Spleen (tissue), 11 donors: ENCODE data around the gene PPM1H. TPM values are rescaled to one million over a fixed set of nuclear protein-coding genes. Genes with fewer than 3 reads are reported as not detected.

Experiments used
- DNase-seq: peaks from one replicate; pipeline ENCODE4 v3.0.0-alpha.2; 2020
- H3K27ac ChIP-seq, 8 donors: fragments of 200-600 bp; sonication (generic) in 7 of 8; 1 replicate in 4 of 8; 2 replicates in 4 of 8; pipeline versions ENCODE4 v1.5.0 to v1.8.0; 2016 to 2021; ENCODE audit warnings: inconsistent platforms in 4 of 8, mild to moderate bottlenecking in 4 of 8, moderate library complexity in 1 of 8
- H3K27me3 ChIP-seq, 7 donors: fragments of 200-600 bp; sonication (generic) in 6 of 7; replicated peaks in 1 of 7; 1 replicate in 4 of 7; 2 replicates in 3 of 7; pipeline versions ENCODE4 v1.5.0 to v1.8.0; 2016 to 2021; ENCODE audit warnings: inconsistent platforms in 3 of 7, mild to moderate bottlenecking in 1 of 7
- H3K36me3 ChIP-seq, 6 donors: fragments of 200-600 bp; sonication (generic) in 5 of 6; 1 replicate in 4 of 6; 2 replicates in 2 of 6; pipeline versions ENCODE4 v1.5.0 to v1.8.0; 2016 to 2021; ENCODE audit warnings: inconsistent platforms in 2 of 6
- H3K4me1 ChIP-seq, 6 donors: fragments of 200-600 bp; sonication (generic) in 5 of 6; 1 replicate in 3 of 6; 2 replicates in 3 of 6; pipeline versions ENCODE4 v1.5.0 to v1.8.0; 2016 to 2021; ENCODE audit warnings: inconsistent platforms in 3 of 6
- H3K4me3 ChIP-seq, 8 donors: fragments of 200-600 bp; sonication (generic) in 7 of 8; 1 replicate in 4 of 8; 2 replicates in 4 of 8; pipeline versions ENCODE4 v1.5.0 to v1.8.0; 2016 to 2021; ENCODE audit warnings: inconsistent platforms in 4 of 8, mild to moderate bottlenecking in 4 of 8, moderate library complexity in 2 of 8
- H3K9me3 ChIP-seq, 8 donors: fragments of 200-600 bp; sonication (generic) in 7 of 8; 1 replicate in 4 of 8; 2 replicates in 4 of 8; pipeline versions ENCODE4 v1.5.0 to v1.8.0; 2016 to 2021; ENCODE audit warnings: inconsistent platforms in 4 of 8
- CTCF ChIP-seq, 11 experiments: fragments of 200-600 bp in 7 of 11; fragments of 450-650 bp in 4 of 11; sonication (generic) in 4 of 11; IDR thresholded peaks in 8 of 11; conservative IDR thresholded peaks in 3 of 11; 1 replicate in 7 of 11; 2 replicates in 4 of 11; pipeline versions ENCODE4 v1.4.0 to v1.8.0; 2016 to 2021; ENCODE audit warnings: antibody characterized with exemption in 11 of 11, inconsistent platforms in 4 of 11, mild to moderate bottlenecking in 1 of 11
- POLR2A ChIP-seq, 3 donors: fragments of 450-650 bp; IDR thresholded peaks; one replicate each; pipeline ENCODE4 v1.5.1; 2017; ENCODE audit warnings: antibody characterized with exemption in 3 of 3, mild to moderate bottlenecking in 1 of 3
- POLR2AphosphoS5 ChIP-seq, 3 donors: sonication (generic); formaldehyde crosslinking; IDR thresholded peaks; one replicate each; pipeline ENCODE4 v1.5.1; 2017; ENCODE audit warnings: antibody characterized with exemption in 3 of 3
- WGBS, 5 donors: extraction: QIAGEN DNeasy Blood & Tissue Kit in 3 of 5; methylation state at CpG; one replicate each; pipeline versions ENCODE4 v1.1.5 to v1.1.7; 2013 to 2018; 5-methylcytosine and 5-hydroxymethylcytosine counted together
- intact Hi-C: fragments of 100-400 bp; cut with DNase I; formaldehyde crosslinking; loops from one replicate; pipeline ENCODE4 v1.15.0; 2023; ENCODE audit warnings: low total_unique reads
- polyA plus RNA-seq, 3 donors: library from polyadenylated mRNA; stranded (reverse); fragments of 200-250 nt; gene quantifications; one replicate each; pipeline ENCODE4 v1.2.1, GENCODE V29; 2013
- total RNA-seq, 7 donors: library from RNA; depleted of rRNA in 3 of 7; stranded (reverse); fragments of >200 nt in 3 of 7; fragmentation: NEBNext Ultra II Directional in 4 of 7; extraction: Animal tissue kit (Norgen Biotek cat#: 25700) in 4 of 7; gene quantifications; one replicate each; pipeline versions ENCODE4 v1.1.0 to v1.2.1, GENCODE V29; 2016 to 2021
- donor health status: healthy with polysubstance abuse.
- donor health status: DM: no; HTN: no; CAD: no; lungs with moderate emphysema.
- donor health status: DM: no; HTN: no; CAD: no.
- donor health status: Bipolar disorder and iron deficiency.
- donor health status: healthy.
- donor health status: DM: no; HTN: no; CAD: no.
- donor health status: DM: yes; HTN: yes; CAD: no.

PPM1H gene
- total and polyA plus RNA-seq, 10 donors, result 0.17 to 3.9 (median 1.9) TPM

- intact Hi-C loops, result no loop called here
These were observed 25.4 kb upstream of the PPM1H start for GRCh38 chr12:62960324-62960723.

GRCh38 chr12:62959745-62960144 lies 24.8 kb upstream of the PPM1H start:
- Histone ChIP-seq H3K9me3 (no peaks in the 10 kb centered on the region), H3K36me3 (no peaks in the 10 kb centered on the region), H3K4me1 (no peaks in the 10 kb centered on the region), H3K27ac (no peak overlapping the region), H3K27me3 (no peaks in the 10 kb centered on the region), H3K4me3 (no peak overlapping the region)
- TF ChIP-seq POLR2A (IDR thresholded peaks at IDR 0.05) (no peak), CTCF (IDR thresholded peaks at IDR 0.05 in 8 of 11, conservative IDR thresholded peaks at IDR 0.05 in 3 of 11) (no peak), POLR2AphosphoS5 (IDR thresholded peaks at IDR 0.05) (no peak)
- DNase-seq, result no peak
- 73 to 82% (median 75%) methylated on average over 8 of the region's 8 CpGs for WGBS, 5 donors
- intact Hi-C loops, result no loop called here

More at GRCh38 chr12:62960324-62960723, 25.4 kb upstream of the PPM1H start:
- Histone ChIP-seq H3K4me3 (no peak overlapping the region), H3K9me3 (no peaks in the 10 kb centered on the region), H3K27me3 (no peaks in the 10 kb centered on the region), H3K27ac (no peak overlapping the region), H3K4me1 (no peaks in the 10 kb centered on the region), H3K36me3 (no peaks in the 10 kb centered on the region)
- 72 to 90% (median 89%) methylated on average over 1 of the region's 1 CpG for WGBS, 5 donors
- TF ChIP-seq POLR2AphosphoS5 (IDR thresholded peaks at IDR 0.05) (no peak), CTCF (IDR thresholded peaks at IDR 0.05 in 8 of 11, conservative IDR thresholded peaks at IDR 0.05 in 3 of 11) (no peak)
- no peak for DNase-seq

GRCh38 chr12:62957233-62957953 lies 22.4 kb upstream of the PPM1H start:
- Histone ChIP-seq H3K9me3 (no peaks in the 10 kb centered on the region), H3K27me3 (no peaks in the 10 kb centered on the region), H3K36me3 (no peaks in the 10 kb centered on the region), H3K4me1 (no peaks in the 10 kb centered on the region), H3K4me3 (no peak overlapping the region), H3K27ac (no peak overlapping the region)
- DNase-seq, result no peak
- no peak for TF ChIP-seq POLR2AphosphoS5 (IDR thresholded peaks at IDR 0.05)
- TF ChIP-seq CTCF (IDR thresholded peaks at IDR 0.05 in 8 of 11, conservative IDR thresholded peaks at IDR 0.05 in 3 of 11), result no peak
- no peak for TF ChIP-seq POLR2A (IDR thresholded peaks at IDR 0.05)
- intact Hi-C loops, result no loop called here
- WGBS, 5 donors, result 80 to 93% (median 90%) methylated on average over 2 of the region's 2 CpGs

- Histone ChIP-seq H3K9me3 (no peaks in the 10 kb centered on the region), H3K27me3 (no peaks in the 10 kb centered on the region), H3K36me3 (no peaks in the 10 kb centered on the region), H3K4me1 (no peaks in the 10 kb centered on the region), H3K27ac (no peak overlapping the region), H3K4me3 (no peak overlapping the region)
- intact Hi-C loops, result no loop called here
- WGBS, 5 donors, result 89 to 99% (median 96%) methylated on average over 3 of the region's 3 CpGs
- DNase-seq, result no peak
- no peak for TF ChIP-seq POLR2AphosphoS5 (IDR thresholded peaks at IDR 0.05)
- no peak for TF ChIP-seq POLR2A (IDR thresholded peaks at IDR 0.05)
- TF ChIP-seq CTCF (IDR thresholded peaks at IDR 0.05 in 8 of 11, conservative IDR thresholded peaks at IDR 0.05 in 3 of 11), result no peak
These were observed 20.7 kb upstream of the PPM1H start for GRCh38 chr12:62955678-62956077.
